Hematopoietic multipotent progenitor cell treated with erythropoietin and hydrocortisone succinate and interleukin-3 and kit ligand, for 17 days (in vitro differentiated cells): ENCODE results near the gene DNAAF8.
"Not testable (repeated sequence)": the region's sequence is repeated elsewhere in the genome, so short reads cannot be mapped to it uniquely, and the experiment has no call there.

Experiments
- DNase-seq: peaks from one replicate; pipeline ENCODE4 v3.0.0-alpha.2; 2015; ENCODE audit warnings: low spot score

Gene DNAAF8

DNA sequence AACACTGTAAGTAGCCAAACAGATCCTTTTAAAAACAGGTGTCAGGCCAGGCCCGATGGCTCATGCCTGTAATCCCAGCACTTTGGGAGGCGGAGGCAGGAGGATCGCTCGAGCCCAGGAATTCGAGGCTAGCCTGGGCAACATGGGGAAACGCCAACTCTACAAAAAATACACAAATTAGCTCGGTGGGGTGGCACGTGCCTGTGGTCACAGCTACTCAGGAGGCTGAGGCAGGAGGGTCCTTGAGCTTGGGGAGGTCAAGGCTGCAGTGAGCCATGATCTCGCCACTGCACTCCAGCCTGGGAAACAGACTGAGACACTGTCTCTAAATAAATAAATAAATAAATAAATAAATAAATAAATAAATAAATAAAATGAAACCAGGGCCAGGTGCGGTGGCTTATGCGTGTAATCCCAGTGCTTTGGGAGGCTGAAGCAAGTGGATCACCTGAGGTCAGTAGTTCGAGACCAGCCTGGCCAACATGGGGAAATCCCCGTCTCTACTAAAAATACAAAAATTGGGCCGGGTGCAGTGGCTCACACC is 50.2 kb downstream of the DNAAF8 start:
- not testable (repeated sequence) for DNase-seq

DNA sequence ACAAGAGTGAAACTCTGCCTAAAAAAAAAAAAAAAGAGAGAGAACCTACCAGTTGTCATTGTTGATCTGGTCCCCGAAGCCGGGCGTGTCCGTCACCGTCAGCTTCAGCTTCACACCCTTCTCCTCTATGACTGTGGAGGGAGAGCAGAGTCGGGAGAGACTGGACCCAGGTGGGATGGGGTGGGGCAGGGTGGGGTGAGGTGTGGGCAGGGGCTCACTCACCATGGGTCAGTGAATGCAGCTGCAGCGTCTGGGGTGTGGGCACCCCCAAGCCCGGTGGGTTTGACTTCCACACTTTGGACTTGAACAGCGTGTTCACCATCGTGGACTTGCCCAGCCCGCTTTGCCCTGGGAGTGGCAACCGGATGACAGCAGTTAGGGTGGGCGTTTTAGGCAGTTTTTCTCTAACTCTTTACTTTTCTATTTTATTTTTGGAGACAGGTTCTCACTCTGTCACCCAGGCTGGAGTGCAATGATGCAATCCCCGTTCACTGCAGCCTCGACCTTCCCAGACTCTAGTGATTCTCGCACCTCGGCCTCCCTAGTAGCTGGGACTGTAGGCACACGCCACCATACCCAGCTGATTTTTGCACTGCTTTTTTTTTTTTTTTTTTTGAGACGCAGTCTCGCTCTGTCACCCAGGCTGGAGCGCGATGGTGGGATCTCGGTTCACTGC is 51.6 kb downstream of the DNAAF8 start:
- no peak for DNase-seq

- DNase-seq: no peak
Observed at GRCh38 chr16:4787068-4787467, 52.7 kb downstream of the DNAAF8 start.

DNA sequence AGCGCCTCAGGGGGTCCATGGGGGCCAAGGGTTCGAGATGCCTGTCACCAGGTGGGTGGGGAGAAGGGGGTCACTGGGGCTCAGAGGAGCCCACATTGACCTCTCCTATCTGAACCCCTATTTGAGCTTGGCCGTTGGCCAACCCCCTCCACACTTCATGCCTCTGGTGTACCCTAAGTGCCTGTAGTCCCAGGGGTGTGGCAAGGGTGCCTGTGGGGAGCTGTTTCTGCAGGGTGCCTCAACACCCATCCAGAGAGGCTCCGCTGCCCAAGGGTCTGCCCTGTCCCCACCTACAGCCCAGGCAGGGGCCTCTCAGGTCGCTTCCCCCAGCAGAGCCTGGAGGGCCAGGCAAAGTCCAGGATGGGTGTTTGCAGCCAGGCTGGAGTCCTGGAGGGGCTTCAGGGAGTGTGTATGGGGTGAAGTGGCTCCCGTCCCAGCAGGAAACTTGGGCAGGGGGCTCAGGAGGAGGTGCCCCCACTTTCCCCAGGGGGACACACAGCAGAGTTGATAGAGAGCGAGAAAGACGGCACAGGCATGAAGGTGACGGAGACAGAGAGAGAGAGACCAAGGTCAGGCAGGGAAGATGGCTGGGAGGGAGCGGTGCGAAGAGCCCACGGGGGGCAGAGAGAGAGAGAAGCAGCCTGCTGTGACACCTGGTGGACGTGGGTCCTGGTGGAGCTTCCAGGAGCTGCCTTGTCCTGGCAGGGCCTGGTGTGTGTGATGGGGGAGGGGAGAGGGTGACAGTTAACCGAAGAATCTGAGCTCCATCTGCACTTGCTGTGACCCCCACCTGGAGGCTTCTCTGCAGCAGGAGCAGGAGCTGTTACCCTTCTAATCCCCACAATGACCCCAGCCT is 53.5 kb downstream of the DNAAF8 start, which contains the start of gene SEPTIN12:
Gene SEPTIN12 (minus strand): TSS at position 719 of the 856 bp plus-strand sequence. CDS start 700 bp downstream, at position 19.
- DNase-seq: no peak

DNA sequence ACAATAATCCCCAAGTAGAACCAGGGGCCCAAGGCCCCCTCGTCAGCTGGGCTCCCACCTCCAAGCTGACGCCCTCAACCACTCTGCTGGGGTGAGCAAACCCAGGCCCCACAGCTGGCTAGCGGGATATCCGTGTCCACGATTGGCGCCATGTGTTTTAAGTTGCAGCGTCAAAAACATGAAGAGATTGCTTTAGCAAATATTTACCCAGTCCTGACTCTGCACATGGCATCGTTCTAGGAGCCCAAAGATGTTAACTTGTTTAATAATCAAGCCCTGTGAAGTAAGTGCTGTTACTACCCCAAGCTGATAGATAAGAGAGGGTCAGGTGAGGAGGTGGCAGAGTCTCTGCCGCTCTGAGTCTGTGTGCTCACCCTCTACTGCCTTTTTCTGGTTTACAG is 54.2 kb downstream of the DNAAF8 start:
- no peak for DNase-seq

- DNase-seq: no peak
Observed at GRCh38 chr16:4788910-4789309, 54.6 kb downstream of the DNAAF8 start.

GRCh38 chr16:4790261-4790660 is 55.9 kb downstream of the DNAAF8 start:
- DNase-seq: no peak

DNA sequence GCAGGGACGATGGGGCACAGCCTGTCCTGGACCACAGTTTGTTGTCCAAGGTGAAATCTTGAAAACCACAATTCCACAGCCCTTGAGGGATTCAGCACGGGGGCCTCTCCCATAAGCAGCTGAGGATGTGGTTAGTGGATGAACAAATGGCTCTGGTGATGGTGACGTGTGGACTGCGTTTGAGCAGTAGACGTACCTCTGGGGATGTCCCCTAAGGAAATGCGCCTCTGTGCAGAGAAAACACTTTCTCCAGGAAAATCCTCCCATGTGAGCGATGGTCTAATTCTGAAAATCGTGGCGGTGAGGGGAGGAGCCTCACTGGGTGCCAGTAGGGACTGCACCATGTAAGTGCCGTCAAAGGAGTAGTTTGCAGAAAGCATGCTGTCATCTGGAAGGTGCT is 56.5 kb downstream of the DNAAF8 start:
- no peak for DNase-seq

- DNase-seq: no peak
Observed at GRCh38 chr16:4792951-4793513, 58.7 kb downstream of the DNAAF8 start.

GRCh38 chr16:4795181-4795827 is 61.0 kb downstream of the DNAAF8 start, which contains the start of gene SMIM22:
SMIM22 (plus strand) TSS chr16:4795369; CDS start chr16:4795735, 366 bp downstream.
- no peak for DNase-seq

DNA sequence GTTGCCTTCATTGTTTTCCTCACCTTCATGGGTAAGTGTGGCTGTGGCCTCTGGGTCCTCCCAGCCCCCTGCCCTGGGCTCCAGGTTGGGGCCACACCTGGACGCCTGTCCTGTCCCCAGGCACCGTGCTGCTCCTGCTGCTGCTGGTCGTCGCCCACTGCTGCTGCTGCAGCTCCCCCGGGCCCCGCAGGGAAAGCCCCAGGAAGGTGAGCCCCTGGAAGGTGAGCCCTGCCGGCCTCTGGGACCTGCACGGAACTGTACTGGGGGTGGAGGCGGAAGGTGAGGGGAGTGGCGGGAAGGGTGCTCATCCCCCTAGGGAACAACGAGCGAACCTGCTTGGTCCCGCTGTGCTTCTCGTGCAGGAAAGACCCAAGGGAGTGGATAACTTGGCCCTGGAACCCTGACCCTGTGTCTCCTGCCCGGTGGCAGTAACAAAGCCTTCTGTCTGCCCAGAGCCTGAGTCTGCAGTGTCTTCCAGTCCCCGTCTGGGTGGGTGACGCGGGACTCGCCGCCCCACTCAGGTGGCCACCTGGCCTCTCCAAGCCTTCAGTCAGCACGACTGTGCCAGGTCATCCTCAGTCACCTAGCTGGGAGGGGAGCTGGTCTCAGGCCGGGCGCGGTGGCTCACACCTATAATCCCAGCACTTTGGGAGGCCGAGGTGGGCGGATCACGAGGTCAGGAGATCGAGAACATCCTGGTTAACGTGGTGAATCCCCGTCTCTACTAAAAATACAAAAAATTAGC is 61.7 kb downstream of the DNAAF8 start:
- no peak for DNase-seq

DNA sequence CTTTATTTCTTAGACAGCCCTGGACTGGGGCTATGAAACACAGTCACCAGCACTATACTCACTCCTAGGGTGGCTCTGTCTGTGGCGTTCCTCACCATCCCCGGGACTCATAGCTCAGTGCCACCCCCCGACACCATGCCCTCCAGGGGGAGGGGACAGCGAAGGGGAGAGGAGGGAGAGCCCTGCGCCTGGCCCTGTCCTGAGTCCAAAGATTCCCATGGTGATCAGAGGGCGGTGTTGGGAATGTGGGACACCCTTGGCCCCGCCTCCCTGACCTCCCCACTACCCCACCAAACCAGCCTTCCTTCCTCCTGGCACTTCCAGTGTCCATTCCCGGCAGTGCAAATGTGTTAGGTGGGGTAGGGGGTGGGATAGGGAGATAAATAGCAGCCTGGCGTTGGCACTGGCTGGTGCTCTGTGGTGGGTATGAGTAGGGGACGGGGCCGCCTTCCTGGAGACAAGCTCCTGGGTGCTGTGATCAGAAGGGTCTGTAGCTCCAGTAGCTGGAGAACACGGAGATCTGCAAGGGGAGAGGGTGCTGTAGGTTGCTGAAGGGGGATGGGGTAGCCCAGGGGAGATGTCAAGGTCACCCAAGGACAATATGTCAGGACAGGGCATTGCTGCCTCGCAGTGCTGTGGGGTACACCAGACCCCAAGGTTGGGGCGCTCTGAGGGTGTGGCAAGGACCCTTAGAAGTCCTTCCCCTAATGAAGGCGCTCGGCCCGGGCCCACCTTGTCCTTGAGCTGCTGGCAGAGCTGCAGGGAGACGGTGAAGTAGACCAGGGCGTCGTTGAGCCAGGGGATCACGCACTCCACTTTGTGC is 62.9 kb downstream of the DNAAF8 start:
- no peak for DNase-seq

DNA sequence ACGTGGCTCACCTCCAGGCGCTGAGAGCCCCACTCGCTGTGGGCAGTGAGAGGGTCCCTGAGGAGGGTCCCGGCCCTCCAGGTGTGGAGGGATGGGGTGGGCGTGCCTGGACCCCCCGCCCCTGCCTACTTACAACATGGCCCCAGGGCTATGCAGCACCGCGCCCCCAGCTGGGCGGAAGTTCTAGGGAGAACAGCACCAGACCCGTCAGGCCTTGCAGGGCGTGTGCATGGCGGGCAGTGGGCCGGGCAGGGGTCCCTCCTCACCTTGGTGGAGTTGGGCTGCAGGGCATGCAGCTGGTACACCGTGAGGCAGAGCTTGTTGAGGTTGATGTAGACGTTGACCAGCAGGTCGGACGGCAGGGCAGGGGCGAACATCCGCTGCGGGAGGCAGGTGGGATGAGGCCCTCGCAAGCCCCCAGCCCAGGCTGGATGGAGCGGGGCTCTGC is 63.5 kb downstream of the DNAAF8 start:
- no peak for DNase-seq

- no peak for DNase-seq
Observed at GRCh38 chr16:4798456-4798855, 64.1 kb downstream of the DNAAF8 start.
